Natural killer cell (primary cell): ENCODE measurements around the gene SPAG4. TPM values are rescaled to one million over a fixed set of nuclear protein-coding genes. Genes with fewer than 3 reads are reported as not detected.

Experiments used
- ATAC-seq, 3 donors: fragments of 150-1000 bp in 2 of 3; fragments of 200-7000 bp in 1 of 3; cut with Tn5 transposase; 1 replicate in 1 of 3; 2 replicates in 2 of 3; pipeline ENCODE4 v1.10.0; 2021; ENCODE audit warnings: mild to moderate bottlenecking in 2 of 3, moderate library complexity in 2 of 3
- DNase-seq, 2 donors: peaks; one replicate each; pipeline versions ENCODE4 v3.0.0 to v3.0.0-alpha.2; 2013 to 2021; ENCODE audit warnings: mixed read lengths in 1 of 2
- H3K27ac ChIP-seq: one replicate; pipeline ENCODE4 v1.5.1; 2013; ENCODE audit warnings: mild to moderate bottlenecking, low read length
- H3K27me3 ChIP-seq: one replicate; pipeline ENCODE4 v1.6.1; 2013; ENCODE audit warnings: low read length; ENCODE audit not compliant: control insufficient read depth, insufficient read depth
- H3K36me3 ChIP-seq: one replicate; pipeline ENCODE4 v1.6.1; 2013; ENCODE audit warnings: low read length; ENCODE audit not compliant: control insufficient read depth, insufficient read depth
- H3K4me1 ChIP-seq: one replicate; pipeline ENCODE4 v1.6.1; 2013; ENCODE audit warnings: low read length; ENCODE audit not compliant: control insufficient read depth, insufficient read depth
- H3K4me3 ChIP-seq: one replicate; pipeline ENCODE4 v1.5.1; 2013; ENCODE audit warnings: low read length
- H3K9me3 ChIP-seq: one replicate; pipeline ENCODE4 v1.6.1; 2013; ENCODE audit warnings: low read length; ENCODE audit not compliant: control insufficient read depth, insufficient read depth
- H3K27ac Mint-ChIP-seq, 2 donors: one replicate each; pipeline ENCODE4 v1.8.0; 2022; ENCODE audit warnings: mild to moderate bottlenecking in 2 of 2, mixed read lengths in 2 of 2, moderate library complexity in 1 of 2
- H3K27me3 Mint-ChIP-seq, 2 donors: one replicate each; pipeline ENCODE4 v1.8.0; 2022; ENCODE audit warnings: low read depth in 2 of 2, mixed read lengths in 2 of 2
- H3K36me3 Mint-ChIP-seq: one replicate; pipeline ENCODE4 v1.8.0; 2022; ENCODE audit warnings: mixed read lengths
- H3K4me1 Mint-ChIP-seq, 2 donors: one replicate each; pipeline ENCODE4 v1.8.0; 2022; ENCODE audit warnings: mixed read lengths in 2 of 2
- H3K4me3 Mint-ChIP-seq: one replicate; pipeline ENCODE4 v1.8.0; 2022; ENCODE audit warnings: mild to moderate bottlenecking, moderate library complexity, mixed read lengths
- H3K9me3 Mint-ChIP-seq, 2 donors: one replicate each; pipeline ENCODE4 v1.8.0; 2022; ENCODE audit warnings: mixed read lengths in 2 of 2
- CTCF ChIP-seq: fragments of 200-600 bp; IDR thresholded peaks from one replicate; pipeline ENCODE4 v1.8.0; 2022; ENCODE audit warnings: antibody characterized with exemption
- WGBS: methylation state at CpG from one replicate; pipeline ENCODE4 v1.1.7; 2013; ENCODE audit warnings: missing lambda C conversion rate; ENCODE audit not compliant: insufficient coverage; 5-methylcytosine and 5-hydroxymethylcytosine counted together
- intact Hi-C: fragments of 100-400 bp; cut with micrococcal nuclease; formaldehyde crosslinking; loops from one replicate; pipeline ENCODE4 v1.14.2; 2022
- total RNA-seq, 4 donors: library from RNA; stranded (reverse); fragments of 120-200 nt in 1 of 4; gene quantifications; one replicate each; pipeline versions ENCODE4 v1.2.3 to v1.2.4, GENCODE V29; 2013 to 2022

SPAG4 gene
- total RNA-seq, 3 donors from 2014 or later (not counting 1 experiment from before 2014, with no cell fraction given): 11.2 to 16.2 (median 11.9) TPM

DNA sequence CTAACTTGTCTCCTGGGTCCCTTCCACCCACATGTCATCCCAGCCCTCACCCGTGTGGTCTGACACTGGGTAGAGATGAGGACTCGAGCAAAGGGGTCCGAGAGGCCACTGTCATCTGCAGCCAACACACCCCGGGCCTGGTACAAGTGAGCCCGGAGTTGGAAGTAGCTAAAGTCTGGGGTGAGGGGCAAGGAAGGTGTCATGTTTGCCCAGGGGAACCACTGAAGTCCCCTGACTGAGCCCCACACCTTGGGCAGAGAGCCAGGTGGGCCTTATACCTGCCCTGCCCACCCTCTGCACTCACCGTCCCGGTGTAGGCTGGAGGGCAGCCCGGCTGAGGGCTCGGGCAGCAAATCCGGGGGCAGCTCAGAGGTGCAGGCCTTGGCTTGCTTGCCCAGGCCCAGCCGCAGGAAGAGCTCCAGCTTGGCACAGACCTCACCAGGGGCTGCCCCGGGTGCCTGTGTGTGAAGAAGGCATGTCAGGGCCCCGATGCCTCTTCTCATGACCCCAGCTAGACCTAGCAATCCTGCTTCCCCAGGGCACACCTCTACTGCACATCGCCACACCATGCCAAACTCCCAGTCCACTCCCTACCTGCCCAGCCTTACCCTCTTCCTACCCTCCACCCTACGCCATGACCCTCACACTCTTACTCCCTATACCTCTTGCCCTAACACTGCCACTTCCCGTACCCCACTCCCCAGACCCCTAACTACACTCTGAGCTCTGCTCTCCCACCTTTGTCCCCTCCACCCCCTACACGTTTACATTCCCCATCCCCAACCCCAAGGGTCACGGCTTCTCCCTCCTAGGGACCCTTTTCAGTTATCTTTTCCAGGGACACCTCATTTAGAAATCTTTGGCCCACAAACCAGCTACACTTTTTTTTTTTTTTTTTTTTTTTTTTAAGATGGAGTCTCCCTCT, 31.7 kb upstream of the SPAG4 start:
- no peak for DNase-seq
- TF ChIP-seq CTCF: no peak
- H3K27ac ChIP-seq: no peak overlapping the region
- H3K4me1 ChIP-seq: no peaks in the 10 kb centered on the region
- peaks cover 8% of the 10 kb centered on the region for H3K36me3 Mint-ChIP-seq
- no peaks in the 10 kb centered on the region for H3K36me3 ChIP-seq
- 90% methylated on average over 18 of the region's 18 CpGs for WGBS
- H3K9me3 Mint-ChIP-seq: peaks cover 2 to 5% of the 10 kb centered on the region in 2 donors
- no peak overlapping the region for H3K27ac Mint-ChIP-seq
- intact Hi-C loops: no loop called here
- no peaks in the 10 kb centered on the region for H3K27me3 Mint-ChIP-seq
- H3K4me3 ChIP-seq: no peak overlapping the region
- no peaks in the 10 kb centered on the region for H3K27me3 ChIP-seq
- H3K9me3 ChIP-seq: peaks cover 9% of the 10 kb centered on the region
- H3K4me1 Mint-ChIP-seq: no peaks in the 10 kb centered on the region
- H3K4me3 Mint-ChIP-seq: no peak overlapping the region
- no peak for ATAC-seq

DNA sequence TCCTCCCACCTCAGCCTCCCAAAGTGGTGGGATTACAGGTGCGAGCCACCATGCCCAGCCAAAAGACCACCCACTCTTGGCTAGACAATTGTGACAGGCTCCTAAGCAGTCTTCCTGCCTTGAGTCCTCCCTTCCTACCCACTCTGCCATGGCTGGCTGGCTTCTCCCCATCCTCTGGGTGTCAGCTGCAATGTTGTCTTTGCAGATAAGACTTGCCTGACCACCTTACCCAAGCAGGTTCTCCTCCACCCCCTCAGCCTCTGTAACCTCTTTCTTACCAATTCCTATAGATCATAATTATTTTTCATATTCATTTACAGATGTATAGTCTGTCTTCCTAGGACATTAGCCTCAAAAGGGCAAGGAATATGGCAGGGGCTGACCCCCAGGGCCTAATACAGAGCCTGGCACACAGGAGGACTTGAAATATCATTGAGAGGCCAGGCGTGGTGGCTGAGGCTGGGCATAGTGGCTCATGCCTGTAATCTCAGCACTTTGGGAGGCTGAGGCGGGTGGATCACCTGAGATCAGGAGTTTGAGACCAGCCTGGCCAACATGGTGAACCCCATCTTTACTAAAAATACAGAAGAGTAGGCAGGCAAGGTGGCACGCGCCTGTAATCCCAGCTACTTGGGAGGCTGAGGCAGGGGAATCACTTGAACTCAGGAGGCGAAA, 28.7 kb upstream of the SPAG4 start:
- H3K36me3 Mint-ChIP-seq: no peaks in the 10 kb centered on the region

GRCh38 chr20:35587436-35587835, 28.2 kb upstream of the SPAG4 start:
- TF ChIP-seq CTCF: no peak
- intact Hi-C loops: no loop called here
- Mint-ChIP-seq H3K4me3 (no peak overlapping the region), H3K27me3 (no peaks in the 10 kb centered on the region), H3K36me3 (no peaks in the 10 kb centered on the region), H3K9me3 (no peaks in the 10 kb centered on the region), H3K4me1 (no peaks in the 10 kb centered on the region), H3K27ac (no peak overlapping the region)
- WGBS: 86% methylated on average over 2 of the region's 2 CpGs
- no peaks in the 10 kb centered on the region for H3K27me3 ChIP-seq
- H3K4me3 ChIP-seq: no peak overlapping the region
- DNase-seq (no peak), ATAC-seq (no peak)
- H3K4me1 ChIP-seq: no peaks in the 10 kb centered on the region
- H3K9me3 ChIP-seq: no peaks in the 10 kb centered on the region
- no peaks in the 10 kb centered on the region for H3K36me3 ChIP-seq
- H3K27ac ChIP-seq: no peak overlapping the region

More for the DNA sequence above, 28.7 kb upstream of the SPAG4 start:
- intact Hi-C loops: no loop called here
- no peaks in the 10 kb centered on the region for H3K4me1 ChIP-seq
- no peaks in the 10 kb centered on the region for H3K36me3 ChIP-seq
- Mint-ChIP-seq H3K27ac (no peak overlapping the region), H3K27me3 (no peaks in the 10 kb centered on the region), H3K4me1 (no peaks in the 10 kb centered on the region), H3K4me3 (no peak overlapping the region), H3K9me3 (no peaks in the 10 kb centered on the region)
- H3K27ac ChIP-seq: no peak overlapping the region
- ATAC-seq (no peak), DNase-seq (no peak)
- WGBS: 89% methylated on average over 6 of the region's 6 CpGs
- H3K9me3 ChIP-seq: peaks cover 4% of the 10 kb centered on the region
- no peak for TF ChIP-seq CTCF
- H3K27me3 ChIP-seq: no peaks in the 10 kb centered on the region
- no peak overlapping the region for H3K4me3 ChIP-seq
